Ovary (tissue), 3 donors: Measurements from ENCODE around the gene DGKQ.

Experiments used
- EP300 ChIP-seq: sonication (generic); formaldehyde crosslinking; IDR thresholded peaks from one replicate; pipeline ENCODE4 v1.6.1; 2017; ENCODE audit warnings: antibody characterized with exemption
- TF ChIP-seq, protein P1 (sequence below), 3 donors: fragments of 450-650 bp in 2 of 3; fragments of 200-600 bp in 1 of 3; IDR thresholded peaks; one replicate each; pipeline versions ENCODE4 v1.5.1 to v1.8.0; 2016 to 2022; ENCODE audit warnings: antibody characterized with exemption in 3 of 3, mild to moderate bottlenecking in 1 of 3
- donor health status: DM: no; HTN: no; CAD: no.

GRCh38 chr4:1022739-1023066 is 49.3 kb upstream of the DGKQ start:
- TF ChIP-seq, protein P1, sequence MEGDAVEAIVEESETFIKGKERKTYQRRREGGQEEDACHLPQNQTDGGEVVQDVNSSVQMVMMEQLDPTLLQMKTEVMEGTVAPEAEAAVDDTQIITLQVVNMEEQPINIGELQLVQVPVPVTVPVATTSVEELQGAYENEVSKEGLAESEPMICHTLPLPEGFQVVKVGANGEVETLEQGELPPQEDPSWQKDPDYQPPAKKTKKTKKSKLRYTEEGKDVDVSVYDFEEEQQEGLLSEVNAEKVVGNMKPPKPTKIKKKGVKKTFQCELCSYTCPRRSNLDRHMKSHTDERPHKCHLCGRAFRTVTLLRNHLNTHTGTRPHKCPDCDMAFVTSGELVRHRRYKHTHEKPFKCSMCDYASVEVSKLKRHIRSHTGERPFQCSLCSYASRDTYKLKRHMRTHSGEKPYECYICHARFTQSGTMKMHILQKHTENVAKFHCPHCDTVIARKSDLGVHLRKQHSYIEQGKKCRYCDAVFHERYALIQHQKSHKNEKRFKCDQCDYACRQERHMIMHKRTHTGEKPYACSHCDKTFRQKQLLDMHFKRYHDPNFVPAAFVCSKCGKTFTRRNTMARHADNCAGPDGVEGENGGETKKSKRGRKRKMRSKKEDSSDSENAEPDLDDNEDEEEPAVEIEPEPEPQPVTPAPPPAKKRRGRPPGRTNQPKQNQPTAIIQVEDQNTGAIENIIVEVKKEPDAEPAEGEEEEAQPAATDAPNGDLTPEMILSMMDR (IDR thresholded peaks at IDR 0.05) = no peak
- TF ChIP-seq EP300 = no peak
